ENCODE measurements around the gene FLYWCH2. TPM values are rescaled to one million over a fixed set of nuclear protein-coding genes. Genes with fewer than 3 reads are reported as not detected.
A peak's percentile ranks its signal among the peaks of the same experiment; 100 is the strongest.

FLYWCH2 gene
- total RNA-seq, 1 experiment from 2014 or later, result 33.7 TPM

- H3K27ac ChIP-seq (ENCODE audit: low read depth, low read length), result no peak overlapping the region
- H4K20me1 ChIP-seq (ENCODE audit: insufficient read depth), result no peaks in the 10 kb centered on the region
- TF ChIP-seq RAD21 (IDR thresholded peaks at IDR 0.05; ENCODE audit: low read depth) (no peak), ELF1 (IDR thresholded peaks at IDR 0.05; ENCODE audit: borderline replicate concordance, low read depth) (no peak), ZBTB33 (IDR thresholded peaks at IDR 0.05; ENCODE audit: extremely low read depth, insufficient replicate concordance, low read length) (no peak), TCF7L2 (IDR thresholded peaks at IDR 0.05; ENCODE audit: borderline replicate concordance, extremely low read depth, insufficient read depth, insufficient read length) (no peak), FOSL1 (IDR thresholded peaks at IDR 0.05; ENCODE audit: low read depth) (no peak), SRF (IDR thresholded peaks at IDR 0.05; ENCODE audit: low read depth) (no peak), EZH2 (IDR thresholded peaks at IDR 0.05) (no peak), ZFX (IDR thresholded peaks at IDR 0.05) (no peak), ATF3 (IDR thresholded peaks at IDR 0.05) (no peak), CTCF (IDR thresholded peaks at IDR 0.05 in 2 of 3, conservative IDR thresholded peaks at IDR 0.05 in 1 of 3; ENCODE audit: borderline replicate concordance in 1 of 3, insufficient read depth in 1 of 3, low read depth in 2 of 3, low read length in 2 of 3) (no peak), YY1 (IDR thresholded peaks at IDR 0.05; ENCODE audit: extremely low read depth, insufficient replicate concordance, low read depth, low read length) (no peak), JUND (IDR thresholded peaks at IDR 0.05) (no peak)
- TF ChIP-seq, protein P1, sequence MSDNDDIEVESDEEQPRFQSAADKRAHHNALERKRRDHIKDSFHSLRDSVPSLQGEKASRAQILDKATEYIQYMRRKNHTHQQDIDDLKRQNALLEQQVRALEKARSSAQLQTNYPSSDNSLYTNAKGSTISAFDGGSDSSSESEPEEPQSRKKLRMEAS (IDR thresholded peaks at IDR 0.05), result no peak
- DNase-seq (ENCODE audit: low read depth, low spot score) (no peak), ATAC-seq (peak; percentile 13; the same call in 1 of the 2 replicates)
- H3K36me3 ChIP-seq (ENCODE audit: control insufficient read depth in 1 of 2, insufficient read depth in 2 of 2, low read length in 2 of 2), result peaks cover 14 to 16% of the 10 kb centered on the region in 2 experiments; a peak in 3 of 4 replicates
- no peak overlapping the region for H3K9ac ChIP-seq (ENCODE audit: low read length)
- RAD21 ChIA-PET (ENCODE audit: low non-redundant PET in 1 of 2, low total read pairs in 2 of 2, uncharacterized antibody in 2 of 2, unreplicated experiment in 2 of 2), result no interaction called here
- H3K27me3 ChIP-seq (ENCODE audit: insufficient read depth, low read length), result no peaks in the 10 kb centered on the region
- BruUV-seq (replicated peaks), result no TSS peak
- POLR2A ChIA-PET, result no interaction called here
- H3K4me3 ChIP-seq (replicated peaks in 1 of 2; ENCODE audit: low read depth in 1 of 2, low read length in 2 of 2), result no peak overlapping the region
- H3K9me2 ChIP-seq (ENCODE audit: insufficient read depth), result no peaks in the 10 kb centered on the region
- H3K9me3 ChIP-seq (ENCODE audit: control insufficient read depth in 1 of 2, insufficient read depth in 1 of 2, low read depth in 1 of 2, low read length in 2 of 2), result no peaks in the 10 kb centered on the region
- intact Hi-C loops (cut with micrococcal nuclease), result no loop called here
- no peaks in the 10 kb centered on the region for H3K79me2 ChIP-seq (ENCODE audit: insufficient read depth, low read length)
- no peaks in the 10 kb centered on the region for H3K4me1 ChIP-seq (ENCODE audit: control insufficient read depth in 1 of 2, insufficient read depth in 2 of 2, low read length in 2 of 2)
- H3K4me2 ChIP-seq (ENCODE audit: low read length), result no peak overlapping the region
- H2AFZ ChIP-seq (ENCODE audit: low read depth, low read length, poor library complexity, severe bottlenecking), result no peak overlapping the region
- CTCF ChIA-PET, result no interaction called here
Measured at GRCh38 chr16:2936436-2937011, 53.5 kb downstream of the FLYWCH2 start.
